ENCODE measurements around the gene ZNF764. TPM values are rescaled to one million over a fixed set of nuclear protein-coding genes. Genes with fewer than 3 reads are reported as not detected.

Gene ZNF764
- total RNA-seq, 1 experiment from 2014 or later = 16.5 TPM

- Mint-ChIP-seq H3K4me1 (ENCODE audit: low read depth, unreplicated experiment) (peaks cover 30% of the 10 kb centered on the region), H3K36me3 (ENCODE audit: insufficient read depth, unreplicated experiment) (peaks cover 34% of the 10 kb centered on the region), H3K4me3 (ENCODE audit: low read depth, unreplicated experiment) (peak overlapping the region; percentile 89), H3K27me3 (ENCODE audit: unreplicated experiment) (peaks cover 11% of the 10 kb centered on the region), H3K27ac (ENCODE audit: unreplicated experiment) (peak overlapping the region; percentile 79), H3K9me3 (ENCODE audit: low read depth, unreplicated experiment) (no peaks in the 10 kb centered on the region)
- intact Hi-C loops (cut with micrococcal nuclease; ENCODE audit: unreplicated experiment) = no loop called here
- DNase-seq = peak; percentile 65
- no TSS peak for BruUV-seq (replicated peaks)
- CTCF ChIA-PET = interaction anchor here (1.0 to 2.1 kb wide), 4 partner anchors 9 to 153 kb away, joined by 3 to 12 read pairs (median 7); partner anchors contain the start of genes DCTPP1 and ZNF688
- TF ChIP-seq CTCF (IDR thresholded peaks at IDR 0.05; ENCODE audit: unreplicated experiment) = no peak
Measured at GRCh38 chr16:30562021-30562420, 3.8 kb upstream of the ZNF764 start.

- Mint-ChIP-seq H3K4me1 (ENCODE audit: low read depth, unreplicated experiment) (peaks cover 22% of the 10 kb centered on the region), H3K27ac (ENCODE audit: unreplicated experiment) (peak overlapping the region; percentile 79), H3K27me3 (ENCODE audit: unreplicated experiment) (peaks cover 7% of the 10 kb centered on the region), H3K4me3 (ENCODE audit: low read depth, unreplicated experiment) (peak overlapping the region; percentile 89), H3K36me3 (ENCODE audit: insufficient read depth, unreplicated experiment) (peaks cover 40% of the 10 kb centered on the region), H3K9me3 (ENCODE audit: low read depth, unreplicated experiment) (no peaks in the 10 kb centered on the region)
- CTCF ChIA-PET = interaction anchor here (0.6 to 2.1 kb wide), 6 partner anchors 10 to 152 kb away, joined by 3 to 12 read pairs (median 3); partner anchors contain the start of genes DCTPP1 and ZNF688
- no TSS peak for BruUV-seq (replicated peaks)
- intact Hi-C loops (cut with micrococcal nuclease; ENCODE audit: unreplicated experiment) = no loop called here
- DNase-seq = peak; percentile 59
- no peak for TF ChIP-seq CTCF (IDR thresholded peaks at IDR 0.05; ENCODE audit: unreplicated experiment)
Measured at GRCh38 chr16:30561089-30561816, 3.1 kb upstream of the ZNF764 start.

- CTCF ChIA-PET = interaction anchor here (1.9 kb wide), 1 partner anchor 18 kb away, joined by 7 read pairs; no protein-coding TSS in a partner anchor
- H3K27ac Mint-ChIP-seq (ENCODE audit: unreplicated experiment) = no peak overlapping the region
Measured at GRCh38 chr16:30559690-30560089, 1.5 kb upstream of the ZNF764 start.

GRCh38 chr16:30558789-30559377 is 709 bp upstream of the ZNF764 start:
- H3K4me3 Mint-ChIP-seq (ENCODE audit: low read depth, unreplicated experiment) = peak overlapping the region; percentile 90
- no peaks in the 10 kb centered on the region for H3K9me3 Mint-ChIP-seq (ENCODE audit: low read depth, unreplicated experiment)
- DNase-seq = no peak
- no peak for TF ChIP-seq CTCF (IDR thresholded peaks at IDR 0.05; ENCODE audit: unreplicated experiment)
- CTCF ChIA-PET = interaction anchor here (0.5 to 1.9 kb wide), 14 partner anchors 12 to 650 kb away, joined by 3 to 23 read pairs (median 4); partner anchors contain the start of genes DCTPP1, ZNF48, ZNF688 and ZNF689
- H3K36me3 Mint-ChIP-seq (ENCODE audit: insufficient read depth, unreplicated experiment) = peaks cover 60% of the 10 kb centered on the region
- peaks cover 20% of the 10 kb centered on the region for H3K4me1 Mint-ChIP-seq (ENCODE audit: low read depth, unreplicated experiment)
- intact Hi-C loops (cut with micrococcal nuclease; ENCODE audit: unreplicated experiment) = loop anchor here (1.0 kb wide), 1 partner anchor 12 kb away; the partner anchor contains the start of gene ZNF688
- H3K27me3 Mint-ChIP-seq (ENCODE audit: unreplicated experiment) = no peaks in the 10 kb centered on the region
- no TSS peak for BruUV-seq (replicated peaks)
- H3K27ac Mint-ChIP-seq (ENCODE audit: unreplicated experiment) = peak overlapping the region; percentile 79

More at GRCh38 chr16:30559690-30560089, 1.5 kb upstream of the ZNF764 start:
- no peak for DNase-seq
- no peaks in the 10 kb centered on the region for H3K9me3 Mint-ChIP-seq (ENCODE audit: low read depth, unreplicated experiment)
- H3K36me3 Mint-ChIP-seq (ENCODE audit: insufficient read depth, unreplicated experiment) = peaks cover 54% of the 10 kb centered on the region
- no peak for TF ChIP-seq CTCF (IDR thresholded peaks at IDR 0.05; ENCODE audit: unreplicated experiment)
- no TSS peak for BruUV-seq (replicated peaks)
- H3K27me3 Mint-ChIP-seq (ENCODE audit: unreplicated experiment) = no peaks in the 10 kb centered on the region
- H3K4me1 Mint-ChIP-seq (ENCODE audit: low read depth, unreplicated experiment) = peaks cover 20% of the 10 kb centered on the region
- intact Hi-C loops (cut with micrococcal nuclease; ENCODE audit: unreplicated experiment) = no loop called here
- H3K4me3 Mint-ChIP-seq (ENCODE audit: low read depth, unreplicated experiment) = peak overlapping the region; percentile 90

Measured in Calu3 (cell line).